GM12873 (cell line): ENCODE measurements around the gene C1QTNF6.

Experiments
- CTCF ChIP-seq: IDR thresholded peaks from 2 replicates; pipeline ENCODE4 v1.5.1; 2012; ENCODE audit warnings: low read depth, mild to moderate bottlenecking, moderate library complexity, low read length, control low read depth; ENCODE audit not compliant: insufficient read depth; ENCODE audit errors: missing control alignments

C1QTNF6 gene

DNA sequence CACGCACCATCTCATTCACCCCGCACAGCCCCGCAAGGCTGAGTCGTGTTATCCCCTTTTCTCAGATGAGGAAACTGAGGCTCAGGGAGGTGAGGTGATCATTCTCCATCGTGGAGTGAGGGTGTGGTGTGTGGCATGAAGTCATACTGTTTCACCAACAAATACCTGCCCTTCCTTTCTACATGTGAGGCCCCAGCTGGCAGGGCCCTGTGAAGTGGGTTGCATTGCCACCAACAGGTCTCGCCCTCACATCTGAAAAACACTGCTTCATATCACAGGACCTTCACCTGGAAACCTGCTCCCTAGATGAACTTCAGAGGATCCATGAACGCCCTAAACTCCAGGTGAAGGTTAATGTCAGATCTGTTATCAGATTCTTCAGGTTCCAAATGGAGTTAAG is 19.9 kb upstream of the C1QTNF6 start:
- no peak for TF ChIP-seq CTCF

GRCh38 chr22:37206841-37207821 is 19.1 kb upstream of the C1QTNF6 start:
- TF ChIP-seq CTCF: no peak

- no peak for TF ChIP-seq CTCF
These were observed 18.2 kb upstream of the C1QTNF6 start for GRCh38 chr22:37206118-37206840.

DNA sequence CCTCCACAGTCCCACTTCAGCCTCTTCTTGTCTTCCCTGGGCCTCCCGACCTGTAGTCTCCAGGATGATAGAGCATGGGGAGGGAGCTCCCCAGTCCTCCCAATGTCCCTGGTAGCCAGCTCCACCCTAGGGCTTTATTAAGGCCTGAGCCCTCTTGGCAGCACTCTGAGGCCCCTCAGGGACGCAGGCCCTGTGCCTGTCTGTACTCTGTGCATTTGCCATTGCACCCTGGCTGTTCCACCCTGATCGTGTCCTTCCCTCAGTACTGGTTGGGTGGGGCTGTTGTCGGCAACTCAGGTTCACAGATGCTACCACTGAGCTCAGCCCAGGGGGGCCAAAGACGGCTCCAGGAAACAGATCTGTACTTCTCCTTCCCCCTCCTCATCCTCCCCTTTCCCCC is 17.0 kb upstream of the C1QTNF6 start:
- TF ChIP-seq CTCF: no peak

DNA sequence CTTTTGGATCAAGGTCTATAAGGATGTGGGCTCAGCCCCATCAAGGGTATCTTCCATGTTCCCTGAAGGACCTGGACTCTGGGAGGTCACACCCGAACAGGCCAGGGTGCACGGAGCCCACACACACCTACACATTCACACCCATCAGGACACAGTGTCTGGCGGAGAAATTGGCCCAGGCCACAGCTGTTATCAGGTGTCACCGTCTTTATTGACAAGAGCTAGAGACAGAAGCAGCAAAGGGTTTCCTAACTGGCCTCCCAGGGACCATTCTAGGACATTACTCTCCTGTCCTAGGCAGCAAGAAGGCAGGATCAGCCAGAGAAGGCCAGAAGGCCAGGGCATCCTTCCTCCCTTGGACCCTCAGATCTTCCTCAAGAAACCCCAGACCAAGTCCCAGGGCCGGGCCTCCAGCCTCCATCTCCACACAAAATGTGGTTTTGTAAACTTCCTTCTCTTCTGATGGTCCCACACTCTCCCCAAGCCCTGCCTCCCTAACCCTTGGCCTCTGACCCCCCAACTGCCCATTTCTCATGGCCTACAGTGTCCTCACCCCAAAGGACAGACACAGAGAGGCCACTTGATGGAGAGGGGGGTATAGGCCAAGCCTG is 16.1 kb upstream of the C1QTNF6 start:
- TF ChIP-seq CTCF: no peak

DNA sequence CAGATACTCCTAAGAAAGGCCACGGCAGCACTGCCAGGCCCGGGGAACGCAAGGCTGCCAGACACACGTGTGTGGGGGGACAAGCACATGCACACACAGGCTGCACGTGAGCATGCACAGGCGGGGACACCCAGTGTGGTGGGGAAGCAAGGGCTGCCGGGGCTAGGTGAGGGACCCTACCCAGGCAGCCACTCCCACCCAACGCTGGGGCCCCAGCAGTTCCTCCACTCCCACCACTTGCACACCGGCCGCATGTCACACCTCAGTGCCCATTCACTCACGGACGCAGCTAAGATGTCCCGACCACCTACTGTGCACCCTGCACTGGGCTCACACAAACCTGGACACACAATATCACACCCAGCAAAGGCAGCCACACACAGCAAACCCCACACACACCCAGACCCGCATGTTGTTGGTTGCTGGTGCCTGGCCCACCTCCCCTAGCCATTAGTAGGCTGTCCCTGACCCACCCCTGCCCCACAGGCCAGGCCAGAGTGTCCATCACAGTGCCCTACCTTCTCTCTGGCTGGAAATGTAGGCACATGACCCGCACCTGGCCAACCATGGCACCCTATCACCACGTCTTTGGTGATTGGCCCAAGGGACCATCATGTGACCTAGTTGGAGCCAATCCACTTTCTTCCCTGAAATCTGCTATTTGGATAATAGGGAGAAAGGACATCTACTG is 15.5 kb upstream of the C1QTNF6 start:
- TF ChIP-seq CTCF: no peak

- TF ChIP-seq CTCF: no peak
These were observed 14.7 kb upstream of the C1QTNF6 start for GRCh38 chr22:37202716-37203115.
